Measurements from ENCODE around the gene IL10.
A peak's percentile ranks its signal among the peaks of the same experiment; 100 is the strongest.

DNA sequence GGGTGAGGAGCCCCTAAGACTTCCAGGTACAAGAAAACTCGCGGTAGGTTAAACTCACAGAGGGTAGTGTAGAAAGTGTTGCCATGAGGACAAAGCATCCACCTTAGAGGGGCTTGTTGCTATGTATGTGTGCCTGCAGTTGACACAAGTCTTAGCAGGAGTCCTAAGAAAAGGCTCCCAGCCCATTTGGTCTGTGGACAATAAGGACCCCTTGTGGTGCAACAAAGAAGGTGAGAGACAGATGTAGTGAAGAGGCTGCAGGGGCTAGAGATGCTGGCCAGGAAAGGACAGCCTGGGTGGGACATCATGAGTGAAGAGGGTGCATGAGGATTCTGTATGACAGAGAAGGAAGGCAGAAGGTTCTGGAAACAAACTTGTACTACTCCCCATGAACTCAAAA, 36.3 kb upstream of the IL10 start:
- TF ChIP-seq, protein P1, sequence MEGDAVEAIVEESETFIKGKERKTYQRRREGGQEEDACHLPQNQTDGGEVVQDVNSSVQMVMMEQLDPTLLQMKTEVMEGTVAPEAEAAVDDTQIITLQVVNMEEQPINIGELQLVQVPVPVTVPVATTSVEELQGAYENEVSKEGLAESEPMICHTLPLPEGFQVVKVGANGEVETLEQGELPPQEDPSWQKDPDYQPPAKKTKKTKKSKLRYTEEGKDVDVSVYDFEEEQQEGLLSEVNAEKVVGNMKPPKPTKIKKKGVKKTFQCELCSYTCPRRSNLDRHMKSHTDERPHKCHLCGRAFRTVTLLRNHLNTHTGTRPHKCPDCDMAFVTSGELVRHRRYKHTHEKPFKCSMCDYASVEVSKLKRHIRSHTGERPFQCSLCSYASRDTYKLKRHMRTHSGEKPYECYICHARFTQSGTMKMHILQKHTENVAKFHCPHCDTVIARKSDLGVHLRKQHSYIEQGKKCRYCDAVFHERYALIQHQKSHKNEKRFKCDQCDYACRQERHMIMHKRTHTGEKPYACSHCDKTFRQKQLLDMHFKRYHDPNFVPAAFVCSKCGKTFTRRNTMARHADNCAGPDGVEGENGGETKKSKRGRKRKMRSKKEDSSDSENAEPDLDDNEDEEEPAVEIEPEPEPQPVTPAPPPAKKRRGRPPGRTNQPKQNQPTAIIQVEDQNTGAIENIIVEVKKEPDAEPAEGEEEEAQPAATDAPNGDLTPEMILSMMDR (conservative IDR thresholded peaks at IDR 0.05; ENCODE audit: low read length), result peak; percentile 74
- no peak for TF ChIP-seq EZH2phosphoT487 (IDR thresholded peaks at IDR 0.05; ENCODE audit: borderline replicate concordance, low read depth, low read length)
